ENCODE measurements around the gene TNS3.

The TNS3 gene

DNA sequence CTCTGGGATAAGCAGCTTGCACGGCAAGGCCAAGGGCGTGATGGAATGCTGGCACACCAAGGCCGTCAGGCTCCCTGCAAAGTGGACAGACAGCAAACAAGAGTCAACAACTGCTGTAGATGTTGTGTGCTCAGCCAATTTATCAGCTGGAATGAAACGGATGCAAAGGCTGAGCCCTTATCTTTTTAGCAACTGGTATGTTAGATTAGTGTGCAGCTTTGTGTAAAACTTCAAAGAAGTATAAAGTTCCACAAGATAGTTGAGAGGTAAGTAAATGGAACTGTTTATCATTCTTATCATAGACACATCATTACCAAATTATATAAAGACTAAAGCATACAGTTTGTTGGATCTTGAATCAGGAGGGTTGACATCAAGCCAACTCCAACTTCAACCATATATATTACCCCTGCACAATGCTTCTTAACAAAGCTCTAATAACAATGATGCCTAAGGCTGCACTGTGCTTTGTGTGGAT is 289.0 kb downstream of the TNS3 start:
- DNase-seq: no peak

DNA sequence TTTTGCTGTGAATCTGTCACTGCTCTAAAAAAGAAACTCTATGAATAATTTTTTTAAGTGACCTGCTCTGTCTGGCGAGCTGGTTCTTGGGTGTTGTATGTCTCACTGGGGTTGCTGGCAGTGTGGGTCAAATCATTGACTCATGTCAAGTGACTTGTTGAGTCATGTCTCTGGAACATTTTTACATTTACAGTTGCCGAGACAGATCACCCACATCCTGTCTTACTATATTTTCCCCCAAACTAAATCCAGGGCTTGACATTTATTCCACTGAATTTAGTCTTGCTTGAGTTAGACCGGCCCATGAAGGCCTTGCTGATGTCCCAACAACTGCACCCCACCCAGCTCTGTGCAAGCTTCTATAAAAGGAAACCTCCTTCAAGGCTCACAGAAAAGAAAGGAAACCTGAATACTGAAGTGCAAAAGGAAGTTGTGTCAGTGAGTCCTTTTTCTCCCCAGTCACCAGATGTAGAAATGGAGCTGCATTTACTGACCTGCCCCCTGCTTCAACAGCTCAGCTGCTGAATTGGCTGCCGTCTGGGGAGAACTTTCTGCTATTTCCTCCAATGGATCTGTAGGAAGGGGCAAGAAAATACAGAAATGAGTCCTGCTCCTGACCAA is 290.3 kb downstream of the TNS3 start:
- DNase-seq: no peak

DNA sequence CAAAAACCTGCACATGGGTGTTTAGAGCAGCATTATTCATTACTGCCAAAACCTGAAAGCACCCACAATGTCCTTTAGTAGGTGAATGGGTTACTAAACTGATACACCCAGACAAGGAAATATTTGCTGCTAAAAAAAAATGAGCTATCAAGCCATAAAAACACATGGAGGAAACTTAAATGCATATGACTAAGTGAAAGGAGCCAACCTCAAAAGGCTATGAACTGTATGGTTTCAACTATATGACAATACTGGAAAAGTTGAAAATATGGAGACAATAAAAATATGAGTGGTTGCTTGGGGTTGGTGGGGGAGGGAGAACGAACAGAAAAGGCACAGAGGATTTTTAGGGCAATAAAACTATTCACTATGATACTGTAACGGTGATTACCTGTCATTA is 291.0 kb downstream of the TNS3 start:
- no peak for DNase-seq

DNA sequence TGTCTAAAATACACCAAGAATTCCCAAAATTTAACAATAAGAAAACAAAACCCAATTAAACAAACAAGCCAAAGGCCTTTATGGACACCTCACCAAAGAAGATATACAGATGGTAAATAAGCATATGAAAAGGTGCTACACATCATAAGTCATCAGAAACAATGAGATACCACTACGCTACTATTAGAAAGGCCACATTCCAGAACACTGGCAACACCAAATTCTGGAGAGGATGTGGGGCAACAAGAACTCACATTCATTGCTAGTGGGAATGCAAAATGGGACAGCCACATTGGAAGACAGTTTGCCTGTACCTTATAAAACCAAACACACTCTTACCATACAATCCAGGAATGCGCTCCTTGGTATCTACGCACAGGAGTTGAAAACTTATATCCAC is 291.4 kb downstream of the TNS3 start:
- no peak for DNase-seq

DNA sequence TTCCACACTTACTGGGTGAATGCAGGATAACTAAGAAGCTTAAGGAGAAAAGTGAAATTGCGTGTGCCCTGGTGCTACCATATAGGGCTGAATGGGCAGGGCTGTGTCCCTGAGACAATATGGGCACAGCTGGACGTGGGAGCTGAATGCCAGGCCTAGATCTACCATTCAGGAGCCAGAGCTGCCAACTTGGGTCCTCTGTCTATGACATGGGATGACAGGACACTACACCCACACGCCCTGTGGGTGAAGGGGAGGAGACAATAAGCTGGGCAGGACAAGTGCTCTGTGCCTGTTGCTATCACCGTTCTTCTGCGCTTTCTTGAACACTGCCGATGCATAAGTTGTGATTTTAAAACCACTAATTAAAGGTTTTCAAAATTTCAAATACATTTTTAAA is 293.9 kb downstream of the TNS3 start:
- no peak for DNase-seq

DNA sequence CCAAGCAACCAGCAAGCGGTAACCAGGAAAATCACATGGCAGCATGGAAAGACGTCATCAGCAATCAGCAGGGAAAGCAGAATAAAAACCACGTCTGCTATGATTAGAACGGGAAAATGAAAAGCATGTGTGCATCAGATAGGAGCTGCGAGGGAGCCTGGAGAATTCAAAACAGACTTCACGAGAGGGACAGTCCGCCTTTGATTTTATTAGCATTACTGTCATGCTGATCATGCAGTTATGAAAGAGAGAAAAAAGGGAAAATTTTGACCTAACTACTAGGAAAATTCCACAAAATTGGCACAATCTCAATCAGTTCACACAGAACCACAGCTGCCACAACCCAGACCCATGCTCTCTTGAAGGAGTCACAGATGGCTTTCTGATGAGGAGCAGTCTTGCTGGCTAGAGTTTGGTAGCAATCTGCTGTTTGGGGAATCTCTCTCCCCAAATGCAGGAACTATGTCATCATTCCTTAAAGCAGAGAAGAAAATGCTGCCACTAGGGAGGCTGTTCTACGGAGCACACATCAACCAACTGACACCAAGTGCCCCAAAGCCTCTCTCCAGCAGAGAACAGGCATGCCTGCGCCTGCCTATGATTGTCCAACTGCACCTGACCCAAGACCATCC is 295.9 kb downstream of the TNS3 start:
- no peak for DNase-seq

DNA sequence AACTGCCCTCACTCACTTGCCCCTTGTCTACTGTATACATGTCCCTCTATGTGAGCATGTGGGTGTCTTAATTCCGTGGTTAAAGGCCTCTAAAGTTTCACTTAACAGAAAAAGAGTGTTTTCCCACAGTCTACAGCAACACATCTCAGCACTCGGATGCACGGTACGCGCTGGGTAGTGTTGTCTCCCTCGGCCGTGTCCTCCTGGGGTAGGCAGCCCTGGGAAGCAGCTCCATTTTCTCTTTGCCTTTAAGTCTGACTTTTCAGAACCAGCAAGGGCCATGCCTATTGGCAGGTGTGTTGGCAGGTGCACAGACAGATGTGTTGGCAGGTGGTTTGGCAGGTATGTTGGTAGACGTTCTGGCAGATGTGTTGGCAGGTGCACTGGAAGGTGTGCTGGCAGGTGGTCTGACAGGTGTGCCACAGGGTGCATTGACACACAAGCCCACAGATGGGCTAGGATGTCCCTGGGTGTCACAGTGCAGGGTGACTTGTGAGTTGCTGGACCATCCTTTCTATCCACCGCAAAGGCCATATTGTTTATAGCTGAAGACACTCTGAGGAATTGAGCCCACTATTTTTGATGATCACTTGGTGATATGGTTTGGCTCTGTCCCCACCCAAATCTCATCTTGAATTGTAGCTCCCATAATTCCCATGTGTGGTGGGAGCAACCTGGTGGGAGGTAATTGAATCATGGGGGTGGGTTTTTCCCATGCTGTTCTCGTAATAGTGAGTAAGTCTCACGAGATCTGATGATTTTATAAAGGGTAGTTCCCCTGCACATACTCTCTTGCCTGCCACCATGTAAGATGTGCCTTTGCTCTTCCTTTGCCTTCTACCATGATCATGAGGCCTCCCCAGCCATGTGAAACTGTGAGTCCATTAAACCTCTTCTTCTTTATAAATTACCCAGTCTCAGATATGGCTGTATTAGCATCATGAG is 296.9 kb downstream of the TNS3 start:
- DNase-seq: no peak

DNA sequence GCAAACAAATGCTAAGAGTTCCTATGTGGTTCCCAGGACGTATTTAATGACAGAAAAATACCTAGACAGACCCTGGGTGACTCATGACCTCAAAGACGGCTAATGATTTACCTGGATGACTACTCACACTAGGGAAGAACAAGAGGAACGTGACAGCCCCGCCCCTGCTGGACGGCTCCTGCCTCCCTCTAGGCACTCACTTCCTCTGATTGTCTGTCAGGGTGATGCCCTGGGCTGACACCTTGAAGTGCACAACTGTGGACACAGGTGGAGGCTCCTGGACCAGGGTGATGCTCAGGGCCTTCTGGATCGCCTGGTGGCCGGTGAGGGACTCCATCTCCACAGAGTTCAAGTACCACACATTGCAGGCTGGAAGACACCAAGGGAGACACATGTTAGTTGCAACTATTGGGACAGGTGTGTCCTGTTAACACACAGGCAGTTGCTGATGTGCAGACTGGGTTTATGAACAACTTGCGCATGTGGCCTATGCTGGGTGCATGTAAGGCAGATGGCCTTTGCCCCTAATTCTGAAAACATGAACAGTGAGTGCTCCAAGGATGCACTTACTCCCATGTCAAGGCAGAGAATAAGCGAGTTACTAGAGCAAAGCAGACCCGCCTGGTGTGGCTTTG is 298.3 kb downstream of the TNS3 start:
- no peak for DNase-seq

DNA sequence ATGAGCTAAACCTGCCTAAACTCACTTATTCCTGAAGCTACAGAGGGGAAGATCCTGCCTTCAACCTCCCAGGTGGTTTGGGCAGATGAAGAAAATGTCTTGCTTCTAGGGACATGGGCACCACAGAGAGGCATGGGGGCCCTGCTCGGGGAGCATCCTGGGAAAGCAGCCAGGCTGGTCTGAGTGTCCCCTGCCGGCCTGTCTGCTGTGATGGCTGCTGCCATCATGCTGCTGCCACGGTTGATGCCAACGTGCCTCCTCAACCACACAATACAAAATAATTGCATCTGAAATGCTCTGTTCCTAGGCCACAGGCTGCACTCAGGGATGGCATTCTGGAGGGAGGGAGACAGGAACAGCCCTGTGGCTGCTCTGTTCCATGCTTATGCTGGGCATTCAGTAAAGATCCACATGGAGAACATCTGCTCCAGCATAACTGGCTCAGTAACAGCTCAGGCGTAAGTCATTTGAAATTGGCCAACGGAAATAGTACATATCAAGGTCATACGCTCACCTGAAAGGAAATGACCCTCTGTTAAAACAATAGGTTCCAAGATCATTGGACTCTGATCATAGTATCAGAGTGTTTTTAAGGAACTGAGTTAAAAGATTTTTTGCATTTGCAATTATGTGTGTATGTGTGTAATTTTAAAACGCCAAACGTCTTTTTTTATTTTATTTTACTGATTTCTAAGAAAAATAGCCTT is 299.0 kb downstream of the TNS3 start:
- no peak for DNase-seq

DNA sequence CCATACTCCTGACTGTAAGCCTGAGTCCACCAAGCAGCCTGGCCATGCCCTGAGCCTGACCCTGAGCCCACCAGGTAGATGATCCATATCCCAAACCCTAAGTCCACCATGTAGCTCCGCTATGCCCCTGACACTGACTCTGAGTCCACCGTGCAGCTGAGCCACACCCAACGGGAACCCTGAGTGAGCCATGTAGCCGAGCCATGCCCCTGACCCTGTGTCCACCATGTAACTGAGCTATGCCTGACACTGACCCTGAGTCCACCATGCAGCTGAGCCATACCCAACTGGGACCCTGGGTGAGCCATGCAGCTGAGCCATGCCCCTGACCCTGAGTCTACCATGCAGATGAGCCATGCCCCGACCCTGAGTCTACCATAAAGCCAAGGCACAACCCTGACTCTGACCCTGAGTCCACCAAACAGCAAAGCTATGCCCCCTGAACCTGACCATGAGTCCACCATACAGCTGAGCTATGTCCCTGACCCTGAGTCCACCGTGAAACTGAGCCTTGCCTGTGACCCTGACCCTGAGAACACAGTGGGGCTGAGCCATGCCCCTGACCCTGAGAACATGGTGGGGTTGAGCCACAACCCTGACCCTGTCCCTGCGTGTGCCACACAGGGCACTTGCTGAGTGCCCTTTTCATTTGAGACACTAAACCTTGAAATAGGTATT is 299.8 kb downstream of the TNS3 start:
- no peak for DNase-seq

DNA sequence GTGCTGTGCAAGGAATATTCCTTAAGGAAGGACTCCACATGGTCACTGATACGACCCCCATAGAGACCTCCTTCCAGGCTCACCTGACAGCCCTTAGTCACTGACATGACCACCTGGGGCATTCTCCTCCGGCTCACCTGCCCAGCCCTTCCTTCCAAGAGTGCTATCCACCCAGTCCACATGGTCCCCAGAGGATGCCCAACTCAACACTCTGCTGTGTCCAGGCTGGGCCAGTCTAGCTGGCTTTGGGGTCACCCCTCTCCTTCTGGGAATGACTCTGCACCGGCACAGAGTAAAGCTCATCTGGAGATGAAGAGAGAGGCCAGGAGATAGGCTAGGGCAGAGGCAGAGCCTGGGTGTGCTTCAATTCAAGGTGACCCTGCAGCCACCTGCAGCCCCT is 300.8 kb downstream of the TNS3 start:
- DNase-seq: no peak

DNA sequence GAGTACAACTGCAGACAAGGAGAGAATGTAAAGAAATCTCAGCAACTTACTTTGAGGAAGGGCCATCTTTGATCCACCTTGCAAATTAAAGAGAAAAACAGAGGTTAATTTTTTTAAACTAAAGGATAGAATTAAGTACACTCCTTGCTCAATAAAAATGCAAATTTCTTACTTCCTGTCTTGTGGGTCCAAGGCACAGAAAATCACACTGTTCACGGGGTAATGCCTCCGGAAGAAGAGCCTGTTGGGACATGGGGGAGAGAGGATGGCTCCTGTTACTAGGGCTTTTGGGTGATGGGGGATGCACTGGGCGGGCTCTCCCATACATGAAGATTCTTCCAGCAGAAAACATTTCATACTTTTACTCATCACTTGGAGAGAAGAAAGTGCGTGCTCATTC is 301.8 kb downstream of the TNS3 start:
- DNase-seq: no peak

DNA sequence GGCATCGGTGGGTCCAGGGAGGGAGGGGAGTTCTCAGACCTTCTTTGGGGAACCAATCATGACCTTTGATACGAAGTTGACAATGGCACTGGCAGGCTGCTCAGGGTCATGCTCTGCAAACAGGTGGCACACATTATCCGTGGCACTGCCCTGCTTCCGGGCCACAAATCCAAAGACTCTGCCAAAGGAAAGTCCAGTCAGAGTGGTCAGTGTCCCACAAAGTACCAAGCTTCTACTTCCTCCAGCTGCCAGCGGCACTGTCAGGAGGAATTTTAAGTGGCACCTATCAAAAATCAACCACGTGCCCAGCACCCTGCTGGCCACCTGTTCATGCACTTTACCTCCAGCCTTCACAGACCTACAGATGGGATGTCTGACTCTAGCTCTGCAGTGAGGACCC is 303.9 kb downstream of the TNS3 start:
- no peak for DNase-seq

DNA sequence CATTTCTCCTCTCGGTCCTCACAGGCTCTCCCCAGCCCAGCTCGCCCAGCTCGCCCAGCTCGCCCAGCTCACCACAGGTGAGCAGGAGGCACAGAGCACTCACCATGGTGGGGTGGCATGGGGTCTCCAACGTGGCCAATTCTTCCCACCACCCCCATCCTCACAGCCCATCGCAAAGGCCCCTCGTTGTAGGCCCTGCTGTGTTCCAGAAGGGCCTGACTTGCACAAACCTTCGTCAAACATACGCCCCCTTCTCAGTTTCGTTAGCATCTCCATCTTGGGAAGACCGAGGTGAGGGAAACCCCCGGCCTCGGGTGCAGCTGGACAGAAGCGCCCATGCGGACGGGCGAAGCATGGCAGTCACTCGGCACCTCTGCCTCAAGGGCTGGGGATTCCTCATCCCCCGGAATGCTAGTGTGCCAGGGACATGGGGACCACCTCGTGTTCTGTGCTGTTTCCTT is 304.6 kb downstream of the TNS3 start:
- no peak for DNase-seq

DNA sequence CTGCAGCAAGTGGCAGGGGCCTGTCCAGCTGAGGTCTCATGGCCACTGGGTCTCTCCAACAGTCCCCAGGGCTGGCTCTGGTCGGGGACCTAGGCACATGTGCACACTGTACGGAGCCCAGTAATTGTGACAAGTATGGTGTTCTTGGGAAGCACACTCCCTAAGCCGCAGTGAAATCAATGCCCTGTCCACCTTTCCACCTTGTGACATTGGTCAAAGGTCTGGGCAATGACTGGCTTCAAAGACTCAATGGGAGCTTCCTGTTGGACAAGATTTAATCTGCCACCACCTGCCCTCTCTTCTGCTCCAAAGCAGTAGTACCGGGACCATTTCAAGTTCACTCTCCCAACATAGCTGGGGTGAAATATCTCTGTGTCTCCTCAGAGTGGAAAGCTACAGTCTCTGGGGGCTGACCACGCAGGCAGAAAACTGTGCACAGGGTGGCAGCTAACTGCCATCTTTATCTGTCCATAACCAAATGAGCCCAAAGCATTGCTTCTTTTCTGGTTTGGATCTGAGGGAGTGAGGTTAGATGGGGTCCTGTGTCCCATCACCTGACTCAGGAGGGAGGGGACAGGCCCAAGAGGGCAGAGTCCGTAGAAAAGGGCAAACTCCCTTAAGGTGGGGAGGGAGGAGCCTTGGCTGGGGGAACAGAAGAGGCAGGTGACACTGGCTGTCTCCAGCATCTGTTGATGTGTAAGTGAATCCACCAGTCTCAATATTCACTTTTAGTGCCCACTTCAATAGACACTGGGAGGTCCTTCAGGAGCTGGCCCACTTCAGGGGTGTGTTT is 307.7 kb downstream of the TNS3 start:
- no peak for DNase-seq

DNA sequence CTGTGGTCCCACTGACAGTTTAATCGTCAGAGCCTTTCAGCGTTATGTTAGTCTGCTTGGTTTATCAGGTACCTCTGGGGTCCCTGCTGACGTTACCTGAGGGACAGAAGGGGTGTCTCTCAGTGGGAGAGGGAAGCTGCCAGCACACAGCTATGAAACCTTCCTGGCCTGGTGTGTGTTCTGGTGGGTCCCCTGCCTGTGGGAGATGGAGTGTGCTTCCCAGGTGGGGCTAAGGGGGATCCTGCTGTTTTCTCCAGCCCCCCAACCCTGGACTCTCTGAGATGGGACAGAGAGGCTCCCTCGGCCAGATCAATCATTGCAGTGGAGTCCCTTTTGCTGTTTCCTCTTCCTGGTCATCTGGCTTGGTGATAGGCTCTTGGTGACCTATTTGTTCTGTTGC is 308.8 kb downstream of the TNS3 start:
- no peak for DNase-seq

DNA sequence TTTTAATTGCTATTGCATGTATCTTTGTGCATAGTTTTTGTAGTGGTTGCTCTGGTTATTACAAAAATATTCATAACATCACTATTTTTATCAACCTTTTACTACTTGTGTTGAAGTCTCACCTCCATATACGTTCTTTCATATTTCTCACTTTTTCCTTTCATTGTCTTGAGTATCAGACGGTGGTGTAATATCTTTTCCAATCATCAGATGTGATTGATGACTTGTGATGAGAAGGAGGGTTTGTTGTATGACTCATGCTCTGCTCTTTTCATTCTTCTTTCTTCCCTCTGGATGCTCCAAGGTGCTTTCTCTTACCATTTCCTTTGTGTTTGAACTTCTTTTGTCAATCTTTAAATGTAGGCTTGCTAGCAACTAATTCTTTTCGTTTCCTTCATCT is 310.2 kb downstream of the TNS3 start:
- DNase-seq: no peak

DNA sequence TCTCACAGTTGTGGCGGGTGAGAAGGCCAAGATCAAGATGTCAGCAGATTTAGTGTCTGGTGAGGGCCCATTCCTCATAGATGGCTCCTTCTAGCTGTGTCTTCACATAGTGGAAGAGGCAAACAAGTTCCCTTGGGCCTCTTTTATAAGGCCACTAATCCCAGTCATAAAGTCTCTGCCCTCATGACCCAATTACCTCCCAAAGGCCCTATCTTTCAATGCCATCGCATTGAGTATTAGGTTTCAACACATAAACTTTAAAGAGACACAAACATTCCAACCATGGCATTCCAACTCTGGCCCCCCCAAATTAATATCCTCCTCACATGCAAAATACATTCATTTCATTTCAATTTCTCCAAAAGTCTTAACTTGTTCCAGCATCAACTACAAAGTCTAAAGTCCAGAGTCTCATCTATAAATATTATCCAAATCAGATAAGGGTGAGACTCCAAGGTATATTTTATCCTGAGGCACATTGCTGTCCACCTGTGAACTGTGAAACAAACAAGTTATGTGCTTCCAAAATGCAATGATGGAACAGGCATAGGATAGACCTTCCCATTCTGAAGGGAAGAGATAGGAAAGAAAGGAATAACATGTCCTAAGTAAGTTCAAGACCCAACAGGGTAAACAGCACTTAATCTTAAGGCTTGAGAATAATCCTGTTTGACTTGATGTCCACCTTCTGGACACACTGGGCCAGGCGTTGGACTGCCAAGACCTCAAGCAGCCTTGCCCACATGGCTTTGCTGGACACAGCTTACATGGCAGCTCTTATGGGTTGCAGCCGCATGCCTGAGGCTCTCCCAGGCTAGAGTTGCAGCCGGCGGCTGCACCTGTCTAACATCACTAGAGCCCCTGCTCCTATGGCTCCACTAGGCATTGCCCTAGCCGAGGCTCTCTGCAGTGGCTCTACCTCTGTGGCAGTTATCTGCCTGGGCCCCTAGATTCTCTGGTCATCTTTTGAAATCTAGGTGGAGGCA is 312.8 kb downstream of the TNS3 start:
- DNase-seq: no peak

DNA sequence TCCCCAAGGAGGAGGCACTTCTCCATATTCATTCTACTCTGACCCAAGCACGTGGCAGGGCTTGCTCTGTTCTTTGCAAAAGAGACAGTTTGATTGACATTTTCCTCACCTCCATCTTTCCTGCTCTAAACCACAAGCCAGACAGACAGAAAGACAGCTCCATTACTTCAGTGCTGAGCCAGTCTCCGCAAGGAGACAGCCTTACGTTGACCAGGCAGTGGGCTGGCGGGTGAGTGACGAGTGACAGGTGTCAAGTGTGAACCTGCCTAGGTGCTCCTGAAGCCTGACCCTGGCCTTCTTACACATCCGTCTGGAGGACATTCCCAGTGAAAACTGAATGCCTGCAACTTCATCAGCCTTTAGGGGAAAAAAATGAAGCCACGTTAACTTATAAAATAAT is 314.6 kb downstream of the TNS3 start:
- DNase-seq: no peak

DNA sequence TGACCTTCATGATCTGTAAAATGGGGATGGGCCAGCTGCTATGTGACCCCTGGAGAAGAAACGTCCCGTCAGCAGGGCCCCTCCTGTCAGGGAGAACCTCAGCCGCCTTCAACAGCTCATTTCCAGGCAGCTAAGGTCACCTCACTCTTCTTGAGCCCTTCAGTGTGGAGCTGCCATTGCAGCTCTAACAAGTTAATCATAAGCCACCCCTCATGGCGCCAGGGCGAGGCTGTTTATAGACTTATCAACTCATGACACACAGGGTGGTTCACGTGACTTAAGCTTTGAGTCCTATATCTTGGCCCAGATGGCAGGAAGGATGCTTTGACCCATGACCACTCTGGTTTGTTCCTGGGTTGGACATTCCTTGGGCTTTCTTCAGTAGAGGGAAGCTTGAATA is 315.1 kb downstream of the TNS3 start:
- no peak for DNase-seq

Measured in GF-D8 (cell line).